GM10248 (cell line): ENCODE measurements around the gene ANKRD45.
"Not testable (repeated sequence)": the region's sequence is repeated elsewhere in the genome, so short reads cannot be mapped to it uniquely, and the experiment has no call there.

Experiments used
- CTCF ChIA-PET: fragments of 300-600 bp; sonication (Branson Sonifier 250); formaldehyde crosslinking; extraction: SDS; loops from one replicate; lab custom pipeline; 2021; ENCODE audit warnings: antibody characterized with exemption; lab: Yijun Ruan, JAX
- POLR2A ChIA-PET: fragments of 350-650 bp; sonication (Branson Sonifier 250); formaldehyde crosslinking; extraction: SDS; loops from one replicate; lab custom pipeline; 2020; ENCODE audit warnings: antibody characterized with exemption; lab: Yijun Ruan, JAX
- DNase-seq: peaks from one replicate; pipeline ENCODE4 v3.0.0; 2012; ENCODE audit errors: extremely low spot score
- TF ChIP-seq, protein P1 (sequence below): IDR thresholded peaks from 2 replicates; pipeline ENCODE4 v1.5.1; 2012; ENCODE audit warnings: mild to moderate bottlenecking, low read depth; ENCODE audit errors: extremely low read depth, missing control alignments, control extremely low read depth

ANKRD45 gene

DNA sequence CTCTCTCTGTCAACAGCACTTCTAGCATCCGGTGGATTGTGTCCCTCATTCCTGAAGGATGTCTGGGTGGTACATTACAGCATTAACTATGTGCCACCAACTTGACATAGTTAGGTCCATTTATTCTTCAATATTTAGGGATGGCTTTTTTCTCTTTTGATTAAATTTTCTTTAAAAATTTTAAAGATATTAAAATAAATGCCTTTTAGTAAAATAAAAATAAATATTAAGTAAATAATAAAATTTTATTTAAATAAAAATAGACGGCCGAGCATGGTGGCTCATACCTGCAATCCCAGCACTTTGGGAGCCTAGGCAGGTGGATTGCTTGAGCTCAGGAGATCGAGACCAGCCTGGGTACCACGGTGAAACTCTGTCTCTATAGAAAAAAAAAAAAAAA, 35.5 kb upstream of the ANKRD45 start:
- no peak for DNase-seq
- POLR2A ChIA-PET: no interaction called here
- TF ChIP-seq, protein P1, sequence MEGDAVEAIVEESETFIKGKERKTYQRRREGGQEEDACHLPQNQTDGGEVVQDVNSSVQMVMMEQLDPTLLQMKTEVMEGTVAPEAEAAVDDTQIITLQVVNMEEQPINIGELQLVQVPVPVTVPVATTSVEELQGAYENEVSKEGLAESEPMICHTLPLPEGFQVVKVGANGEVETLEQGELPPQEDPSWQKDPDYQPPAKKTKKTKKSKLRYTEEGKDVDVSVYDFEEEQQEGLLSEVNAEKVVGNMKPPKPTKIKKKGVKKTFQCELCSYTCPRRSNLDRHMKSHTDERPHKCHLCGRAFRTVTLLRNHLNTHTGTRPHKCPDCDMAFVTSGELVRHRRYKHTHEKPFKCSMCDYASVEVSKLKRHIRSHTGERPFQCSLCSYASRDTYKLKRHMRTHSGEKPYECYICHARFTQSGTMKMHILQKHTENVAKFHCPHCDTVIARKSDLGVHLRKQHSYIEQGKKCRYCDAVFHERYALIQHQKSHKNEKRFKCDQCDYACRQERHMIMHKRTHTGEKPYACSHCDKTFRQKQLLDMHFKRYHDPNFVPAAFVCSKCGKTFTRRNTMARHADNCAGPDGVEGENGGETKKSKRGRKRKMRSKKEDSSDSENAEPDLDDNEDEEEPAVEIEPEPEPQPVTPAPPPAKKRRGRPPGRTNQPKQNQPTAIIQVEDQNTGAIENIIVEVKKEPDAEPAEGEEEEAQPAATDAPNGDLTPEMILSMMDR: no peak
- CTCF ChIA-PET: no interaction called here

DNA sequence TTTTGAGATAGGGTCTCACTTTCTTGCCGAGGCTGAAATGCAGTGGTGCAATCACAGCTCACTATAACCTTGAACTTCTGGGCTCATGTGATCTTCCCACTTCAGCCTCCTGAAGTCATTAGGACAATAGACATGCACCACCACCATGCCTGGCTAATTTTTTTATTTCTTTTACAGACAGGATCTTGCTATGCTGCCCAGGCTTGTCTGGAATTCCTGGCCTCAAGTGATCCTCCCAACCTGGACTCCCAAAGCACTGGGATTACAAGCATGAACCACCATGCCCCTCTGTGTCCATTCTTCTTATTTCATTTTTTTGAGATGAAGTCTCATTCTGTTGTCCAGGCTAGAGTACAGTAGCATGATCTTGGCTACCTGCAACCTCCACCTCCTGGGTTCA, 33.1 kb upstream of the ANKRD45 start:
- no peak for DNase-seq
- CTCF ChIA-PET: no interaction called here
- POLR2A ChIA-PET: no interaction called here
- TF ChIP-seq, protein P1: no peak

DNA sequence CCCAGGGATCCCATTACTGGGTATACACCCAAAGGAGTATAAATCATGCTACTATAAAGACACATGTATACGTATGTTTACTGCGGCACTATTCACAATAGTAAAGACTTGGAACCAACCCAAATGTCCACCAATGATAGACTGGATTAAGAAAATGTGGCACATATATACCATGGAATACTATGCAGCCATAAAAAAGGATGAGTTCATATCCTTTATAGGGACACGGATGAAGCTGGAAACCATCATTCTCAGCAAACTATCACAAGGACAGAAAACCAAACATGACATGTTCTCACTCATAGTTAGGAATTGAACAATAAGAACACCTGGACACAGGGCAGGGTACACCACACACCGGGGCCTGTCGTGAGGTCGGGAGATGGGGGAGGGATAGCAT, 31.6 kb upstream of the ANKRD45 start:
- DNase-seq, POLR2A ChIA-PET: not testable (repeated sequence)
- CTCF ChIA-PET: interaction anchor here (1.0 kb wide), 1 partner anchor 9 kb away, joined by 4 read pairs; no protein-coding TSS in a partner anchor

DNA sequence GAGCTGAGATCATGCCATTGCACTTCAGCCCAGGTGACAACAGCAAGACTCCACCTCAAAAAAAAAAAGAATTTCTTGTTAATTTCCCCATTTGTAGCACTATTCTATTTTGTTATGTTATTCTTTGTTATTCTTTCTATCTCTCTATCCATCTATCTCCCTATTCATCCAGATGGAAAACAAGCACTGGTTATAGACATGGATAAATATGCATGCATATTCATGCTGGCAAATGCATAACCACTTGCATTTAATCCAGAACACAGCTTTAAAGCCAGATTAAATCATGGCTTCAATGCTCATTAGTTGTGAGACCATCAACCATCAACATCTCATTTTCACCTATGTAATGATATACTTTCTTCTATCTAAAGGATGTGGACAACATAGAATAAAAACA, 23.6 kb upstream of the ANKRD45 start:
- ChIA-PET POLR2A (no interaction called here), CTCF (interaction anchor here (1.0 to 1.4 kb wide), 4 partner anchors 8 to 490 kb away, joined by 3 to 4 read pairs (median 3); no protein-coding TSS in a partner anchor)
- TF ChIP-seq, protein P1: no peak
- DNase-seq: no peak

DNA sequence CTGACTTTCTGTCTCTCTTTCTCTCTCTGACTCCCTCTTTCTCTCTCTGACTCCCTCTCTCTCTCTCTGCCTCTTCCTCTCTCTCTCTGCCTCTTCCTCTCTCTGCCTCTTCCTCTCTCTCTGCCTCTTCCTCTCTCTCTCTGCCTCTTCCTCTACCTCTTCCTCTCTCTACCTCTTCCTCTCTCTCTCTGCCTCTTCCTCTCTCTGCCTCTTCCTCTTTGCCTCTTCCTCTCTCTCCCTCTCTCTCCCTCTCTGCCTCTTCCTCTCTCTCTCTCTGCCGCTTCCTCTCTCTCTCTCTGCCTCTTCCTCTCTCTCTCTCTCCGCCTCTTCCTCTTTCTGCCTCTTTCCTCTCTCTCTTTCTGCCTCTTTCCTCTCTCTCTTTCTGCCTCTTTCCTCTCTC, 18.6 kb upstream of the ANKRD45 start:
- no peak for DNase-seq
- TF ChIP-seq, protein P1: no peak
- POLR2A ChIA-PET: no interaction called here
- CTCF ChIA-PET: no interaction called here

DNA sequence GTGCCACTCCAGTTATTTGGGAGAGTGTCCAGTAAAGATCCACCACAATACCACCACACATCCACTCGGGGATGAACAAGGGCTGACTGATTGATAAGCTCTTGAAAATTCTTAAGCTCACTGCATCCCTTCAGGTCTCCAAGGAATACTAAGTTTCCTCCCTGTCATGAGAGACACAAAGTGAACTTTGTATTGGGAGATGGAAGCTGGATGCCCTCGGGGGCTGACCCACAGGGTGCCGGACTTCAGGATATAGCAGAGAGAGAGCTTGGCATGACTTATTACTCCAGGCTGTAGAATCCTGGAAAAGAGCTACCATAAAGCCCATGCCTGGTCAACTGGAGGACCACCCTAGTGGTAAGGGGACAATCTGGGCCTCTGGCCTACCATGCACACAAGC, 15.5 kb upstream of the ANKRD45 start:
- CTCF ChIA-PET: interaction anchor here (0.8 kb wide), 1 partner anchor 9 kb away, joined by 3 read pairs; no protein-coding TSS in a partner anchor
- POLR2A ChIA-PET: interaction anchor here (0.6 kb wide), 1 partner anchor 576 kb away, joined by 6 read pairs; no protein-coding TSS in a partner anchor
- not testable (repeated sequence) for DNase-seq

DNA sequence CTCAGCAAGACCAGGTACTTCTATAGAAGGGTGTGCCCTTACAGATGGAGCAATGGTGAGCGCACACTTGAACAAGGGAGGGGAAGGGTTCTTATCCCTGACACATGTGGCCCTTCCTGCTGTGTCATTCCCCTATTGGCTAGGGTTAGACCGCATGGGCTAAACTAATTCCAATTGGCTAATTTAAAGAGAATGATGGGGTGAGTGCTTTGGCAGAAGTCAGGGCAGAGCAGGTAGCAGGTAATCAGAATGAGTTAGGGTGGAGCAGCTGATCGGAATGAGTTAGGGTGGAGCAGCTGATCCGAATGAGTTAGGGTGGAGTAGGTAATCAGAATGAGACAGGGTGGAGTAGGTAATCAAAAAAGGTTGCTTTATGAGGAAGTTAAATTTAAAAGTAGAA, 14.2 kb upstream of the ANKRD45 start:
- CTCF ChIA-PET: interaction anchor here (1.2 kb wide), 1 partner anchor 49 kb away, joined by 3 read pairs; the partner anchor contains the start of gene TEX50
- POLR2A ChIA-PET, DNase-seq: not testable (repeated sequence)

DNA sequence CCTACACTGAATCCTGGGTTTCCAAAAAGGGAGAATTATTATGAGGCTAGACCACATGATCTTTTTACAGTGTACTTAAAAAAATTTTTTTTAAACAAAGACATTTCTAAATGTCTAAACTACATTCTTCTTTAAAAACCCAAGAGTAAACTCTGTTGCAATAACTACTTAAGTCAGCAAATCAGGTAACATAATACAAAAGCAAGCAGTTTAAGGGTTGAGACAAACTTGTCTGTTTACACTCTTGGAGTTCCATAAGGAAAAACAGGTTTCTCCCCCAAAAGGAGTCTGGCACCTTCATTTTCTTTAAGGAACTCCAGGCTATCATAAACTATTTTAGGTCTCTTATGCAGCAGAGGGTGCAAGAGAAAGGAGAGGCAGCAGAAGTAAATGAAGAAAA, 12.5 kb upstream of the ANKRD45 start:
- CTCF ChIA-PET: no interaction called here
- POLR2A ChIA-PET: interaction anchor here (0.6 kb wide), 1 partner anchor 9 kb away, joined by 5 read pairs; no protein-coding TSS in a partner anchor

DNA sequence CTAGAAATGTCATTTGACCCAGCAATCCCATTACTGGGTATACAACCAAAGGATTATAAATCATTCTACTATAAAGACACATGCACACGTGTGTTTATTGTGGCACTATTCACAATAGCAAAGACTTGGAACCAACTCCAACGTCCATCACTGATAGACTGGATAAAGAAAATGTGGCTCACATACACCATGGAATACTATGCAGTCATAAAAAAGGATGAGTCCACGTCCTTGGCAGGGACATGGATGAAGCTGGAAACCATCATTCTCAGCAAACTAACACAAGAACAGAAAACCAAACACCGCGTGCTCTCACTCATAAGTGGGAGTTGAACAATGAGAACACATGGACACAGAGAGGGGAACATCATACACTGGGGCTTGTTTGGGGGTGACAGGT, 10.5 kb upstream of the ANKRD45 start:
- CTCF ChIA-PET, POLR2A ChIA-PET, DNase-seq: not testable (repeated sequence)

More for the DNA sequence above, 12.5 kb upstream of the ANKRD45 start:
- DNase-seq: no peak
- TF ChIP-seq, protein P1: no peak

DNA sequence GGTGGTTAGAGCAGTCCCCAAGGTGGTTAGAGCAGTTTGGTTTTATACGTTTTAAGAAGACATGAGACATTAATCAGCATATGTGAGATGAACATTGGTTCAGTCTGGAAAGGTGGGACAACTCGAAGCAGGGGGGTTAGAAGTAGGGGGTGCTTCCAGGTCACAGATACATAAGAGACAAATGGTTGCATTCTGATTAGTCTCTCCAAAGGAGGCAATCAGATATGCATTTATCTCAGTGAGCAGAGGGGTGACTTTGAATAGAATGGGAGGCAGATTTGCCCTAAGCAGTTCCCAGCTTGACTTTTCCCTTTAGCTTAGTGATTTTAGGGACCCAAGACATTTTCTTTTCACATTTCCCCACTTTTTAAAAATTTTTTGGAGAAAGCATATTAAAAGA, 4.8 kb upstream of the ANKRD45 start:
- POLR2A ChIA-PET, DNase-seq: not testable (repeated sequence)
- CTCF ChIA-PET: interaction anchor here (1.7 kb wide), 1 partner anchor 48 kb away, joined by 3 read pairs; no protein-coding TSS in a partner anchor
